Lower leg skin (tissue), 3 donors: ENCODE data around the gene RCOR1.

ENCODE experiments used
- CTCF ChIP-seq, 3 donors: fragments of 450-650 bp; IDR thresholded peaks; one replicate each; pipeline ENCODE4 v1.5.1; 2016; ENCODE audit warnings: antibody characterized with exemption in 3 of 3, mild to moderate bottlenecking in 3 of 3, moderate library complexity in 2 of 3
- POLR2A ChIP-seq, 2 donors: fragments of 450-650 bp; IDR thresholded peaks; one replicate each; pipeline ENCODE4 v1.6.1; 2016 to 2017; ENCODE audit warnings: antibody characterized with exemption in 2 of 2, mild to moderate bottlenecking in 1 of 2, moderate library complexity in 1 of 2

- no peak for TF ChIP-seq POLR2A (IDR thresholded peaks at IDR 0.05)
- TF ChIP-seq CTCF (IDR thresholded peaks at IDR 0.05): no peak
Measured at GRCh38 chr14:102544747-102545460, 47.5 kb upstream of the RCOR1 start.
